NCI-H748 (cell line): Measurements from ENCODE around the gene F10.

Source experiments
- DNase-seq: peaks from one replicate; lab custom pipeline; 2025; ENCODE audit not compliant: unreplicated experiment; lab: John Stamatoyannopoulos, UW

F10 gene

GRCh38 chr13:113086031-113086750 is 36.4 kb upstream of the F10 start:
- DNase-seq = no peak

DNA sequence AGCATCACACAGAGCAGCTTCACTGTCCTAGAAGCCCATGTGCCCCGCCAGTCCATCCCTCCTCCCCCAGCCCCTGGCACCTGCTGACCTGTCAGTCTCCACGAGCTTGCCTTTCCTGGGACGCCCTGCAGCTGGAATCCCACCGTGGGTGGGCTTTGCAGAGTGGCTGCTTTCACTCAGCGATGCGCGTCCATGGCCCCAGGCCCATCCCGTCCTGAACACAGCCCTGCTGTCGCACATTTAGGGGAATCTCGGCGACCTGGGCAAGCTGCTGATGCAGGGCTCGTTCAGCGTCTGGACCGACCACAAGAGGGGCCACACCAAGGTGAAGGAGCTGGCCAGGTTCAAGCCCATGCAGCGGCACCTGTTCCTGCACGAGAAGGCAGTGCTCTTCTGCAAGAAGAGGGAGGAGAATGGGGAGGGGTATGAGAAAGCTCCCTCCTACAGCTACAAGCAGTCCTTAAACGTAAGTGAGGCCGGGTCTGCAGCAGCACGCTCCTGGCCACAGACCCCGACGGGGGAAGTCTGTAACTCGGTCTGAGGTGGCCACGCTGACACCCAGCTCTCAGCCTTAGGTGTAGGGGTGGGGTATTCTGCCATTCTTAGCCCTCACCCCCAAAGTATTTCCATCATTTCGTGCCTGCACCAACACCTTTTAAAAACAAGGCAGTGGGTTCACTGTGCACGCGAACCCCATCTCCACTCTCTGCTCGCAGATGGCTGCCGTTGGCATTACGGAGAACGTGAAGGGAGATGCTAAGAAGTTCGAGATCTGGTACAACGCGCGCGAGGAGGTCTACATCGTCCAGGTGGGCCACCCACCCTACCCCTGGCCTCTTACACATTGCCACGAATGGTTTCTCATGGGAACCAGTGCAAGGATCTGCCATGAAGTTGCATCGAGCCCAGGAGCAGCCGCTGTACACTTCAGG is 35.3 kb upstream of the F10 start:
- no peak for DNase-seq

GRCh38 chr13:113087923-113088690 is 34.5 kb upstream of the F10 start:
- no peak for DNase-seq

DNA sequence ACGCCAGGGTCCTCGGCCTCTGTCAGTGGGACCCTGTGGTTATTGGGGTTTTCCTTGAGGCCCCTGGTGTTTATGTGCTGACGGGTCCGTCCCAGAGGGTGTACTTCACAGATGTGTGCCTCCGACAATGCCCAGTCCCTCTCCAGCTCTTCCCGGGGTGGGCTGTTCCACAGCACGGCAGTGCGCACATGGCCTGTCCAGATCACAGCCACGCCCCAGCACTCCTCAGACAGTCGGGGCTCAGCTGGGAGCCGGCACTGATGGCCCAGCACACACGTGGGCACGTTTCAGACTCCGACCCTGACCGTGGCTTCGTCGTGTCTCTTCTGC is 33.9 kb upstream of the F10 start:
- DNase-seq = no peak

- DNase-seq = no peak
Measured at GRCh38 chr13:113089693-113090414, 32.7 kb upstream of the F10 start.

GRCh38 chr13:113090415-113090770 is 32.2 kb upstream of the F10 start:
- DNase-seq = no peak

GRCh38 chr13:113090806-113091205 is 31.8 kb upstream of the F10 start:
- DNase-seq = no peak

GRCh38 chr13:113091211-113091771 is 31.3 kb upstream of the F10 start:
- DNase-seq = no peak

DNA sequence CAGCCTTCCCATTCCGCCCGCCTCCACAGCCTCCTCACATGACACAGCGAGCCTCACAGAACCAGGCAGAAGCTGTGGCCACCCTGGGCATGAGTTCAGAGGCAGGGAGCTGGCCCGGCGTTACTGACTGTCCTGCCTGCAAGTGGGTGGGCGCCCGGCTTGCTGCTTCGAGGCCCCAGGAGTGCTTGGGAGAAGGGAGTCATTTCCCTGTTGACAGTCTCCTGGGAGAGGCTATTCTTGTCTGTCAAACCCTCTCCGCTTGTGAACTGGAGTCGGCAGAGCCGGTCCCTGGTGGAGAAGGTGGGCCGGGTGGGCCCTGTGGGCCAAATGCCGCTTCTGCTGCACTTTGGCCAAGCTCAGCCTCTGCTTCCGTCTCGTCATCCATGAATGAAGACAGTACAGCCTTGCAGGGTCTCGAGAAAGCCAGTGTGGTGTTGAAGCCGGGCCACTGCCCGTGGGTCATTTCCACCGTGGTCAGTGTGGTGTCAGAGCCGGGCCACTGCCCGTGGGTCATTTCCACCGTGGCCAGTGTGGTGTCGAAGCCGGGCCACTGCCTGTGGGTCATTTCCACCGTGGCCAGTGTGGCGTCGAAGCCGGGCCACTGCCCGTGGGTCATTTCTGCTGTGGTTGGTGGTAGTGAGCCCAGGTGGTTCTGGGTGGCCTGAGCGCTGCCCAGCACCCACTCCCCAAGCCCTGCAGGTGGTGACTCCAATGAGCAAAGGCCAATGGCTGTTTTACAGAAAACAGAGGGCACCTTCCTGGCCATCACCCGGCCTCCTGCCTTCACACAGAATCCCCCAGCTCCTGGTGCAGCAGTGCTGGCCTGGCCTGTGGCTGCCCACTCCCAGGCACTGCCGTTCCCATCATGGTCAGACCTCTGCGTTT is 30.5 kb upstream of the F10 start:
- no peak for DNase-seq

DNA sequence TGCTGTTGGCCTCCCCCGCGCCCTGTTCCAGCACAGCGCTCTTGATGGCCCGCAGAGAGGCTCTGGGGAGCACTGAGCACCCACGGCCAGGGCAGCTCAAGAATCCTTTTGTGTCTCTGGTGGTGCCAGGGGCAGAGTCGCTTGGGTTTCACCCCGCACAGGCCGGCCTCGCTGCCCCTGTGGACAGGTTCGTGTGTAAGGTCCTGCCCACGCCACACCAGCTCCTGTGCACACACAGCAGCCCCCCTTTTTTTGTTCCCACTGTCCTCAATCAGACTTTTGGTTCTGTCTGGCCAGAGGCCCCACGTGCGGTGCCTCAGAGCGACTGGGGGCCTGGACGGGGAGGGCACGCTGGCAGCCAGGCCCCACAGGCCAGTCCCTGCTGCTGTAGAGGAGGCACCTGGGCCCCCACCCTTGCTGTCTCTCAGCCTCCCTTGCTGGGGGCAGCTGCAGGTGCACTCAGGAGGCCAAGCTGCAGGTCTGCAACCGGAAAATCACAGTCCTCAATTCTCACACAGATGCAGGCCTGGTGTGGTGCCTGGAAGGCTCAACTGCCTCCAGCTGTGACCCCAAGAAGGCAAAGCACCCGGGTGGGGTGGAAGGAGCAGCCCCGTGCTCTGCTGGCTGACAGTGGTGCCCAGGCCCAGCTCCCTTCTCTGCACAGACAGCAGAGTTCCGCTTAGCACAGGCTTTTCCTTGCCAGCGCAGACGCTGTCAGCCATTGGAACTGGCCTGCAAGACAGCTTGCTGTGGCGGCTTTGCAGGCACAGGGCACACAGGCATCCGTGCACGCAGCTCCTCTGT is 29.6 kb upstream of the F10 start:
- no peak for DNase-seq

DNA sequence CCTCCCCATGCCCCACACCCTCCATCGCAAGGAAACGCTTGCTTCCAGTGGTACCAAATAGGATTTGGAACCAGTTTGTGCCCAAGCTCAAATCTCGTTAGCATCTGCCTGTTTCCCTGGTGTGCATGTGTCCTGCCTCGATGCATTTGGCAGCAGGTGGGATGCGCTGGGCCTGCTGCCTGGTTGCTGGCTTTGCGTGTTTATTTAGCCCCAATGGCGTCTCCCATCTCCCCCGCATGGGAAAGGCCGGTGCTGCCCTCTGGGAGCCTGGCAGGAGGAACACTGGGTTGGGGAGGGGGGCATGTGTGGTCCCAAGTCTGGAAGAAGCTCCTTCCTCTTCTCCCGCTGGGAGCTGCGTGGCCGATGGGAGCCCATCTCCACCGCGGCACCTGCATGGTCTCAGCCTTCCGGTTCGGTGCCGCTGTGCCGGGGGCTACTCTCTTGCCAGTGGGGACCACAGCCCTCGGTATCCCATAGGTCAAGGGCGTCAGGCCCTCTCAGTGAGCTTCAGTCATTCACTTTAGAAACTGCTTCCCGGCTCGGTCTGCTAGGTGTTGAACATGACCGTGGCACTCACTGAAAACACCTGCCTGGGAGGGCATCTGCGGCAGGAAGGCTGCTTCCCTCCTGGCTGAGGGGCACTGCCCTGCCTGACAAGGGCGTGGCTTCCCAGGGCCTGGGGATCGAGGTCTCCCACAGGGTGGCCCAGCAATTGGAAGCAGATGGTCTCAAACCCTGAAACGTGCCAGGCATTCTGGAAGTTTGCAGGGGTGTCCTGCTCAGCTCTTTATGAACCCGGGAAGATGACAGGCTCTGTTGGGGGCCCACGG is 28.8 kb upstream of the F10 start:
- no peak for DNase-seq

GRCh38 chr13:113094410-113094800 is 28.2 kb upstream of the F10 start:
- DNase-seq = no peak

GRCh38 chr13:113095146-113096051 is 27.2 kb upstream of the F10 start:
- DNase-seq = no peak

DNA sequence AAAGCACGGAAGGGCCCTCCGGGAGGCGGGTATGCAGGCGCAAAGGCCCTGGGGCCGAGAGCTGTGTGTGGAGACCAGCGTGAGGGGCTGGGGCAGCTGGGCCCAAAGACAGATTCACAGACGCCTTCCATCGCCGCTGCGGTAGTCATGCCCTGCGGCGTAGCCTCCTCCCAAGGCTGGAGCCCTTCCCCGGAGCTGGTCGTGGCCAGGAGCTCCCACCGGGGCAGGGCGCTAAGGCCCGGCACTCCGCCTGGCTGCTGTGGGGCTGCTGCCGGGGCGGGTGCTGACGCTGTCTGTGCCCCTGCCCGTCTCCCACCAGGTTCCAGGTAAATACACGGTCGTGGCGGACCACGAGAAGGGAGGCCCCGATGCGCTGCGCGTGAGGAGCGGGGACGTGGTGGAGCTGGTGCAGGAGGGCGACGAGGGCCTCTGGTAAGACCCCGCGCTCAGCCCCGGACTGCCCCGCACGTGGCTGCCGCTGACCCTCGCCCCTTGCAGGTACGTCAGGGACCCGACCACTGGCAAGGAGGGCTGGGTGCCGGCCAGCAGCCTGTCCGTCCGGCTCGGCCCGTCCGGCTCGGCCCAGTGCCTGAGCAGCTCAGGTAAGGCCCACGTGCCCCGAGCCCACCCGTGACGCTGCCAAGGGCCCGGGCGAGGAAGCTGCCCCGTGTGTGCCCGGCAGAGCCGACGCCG is 26.4 kb upstream of the F10 start:
- no peak for DNase-seq

DNA sequence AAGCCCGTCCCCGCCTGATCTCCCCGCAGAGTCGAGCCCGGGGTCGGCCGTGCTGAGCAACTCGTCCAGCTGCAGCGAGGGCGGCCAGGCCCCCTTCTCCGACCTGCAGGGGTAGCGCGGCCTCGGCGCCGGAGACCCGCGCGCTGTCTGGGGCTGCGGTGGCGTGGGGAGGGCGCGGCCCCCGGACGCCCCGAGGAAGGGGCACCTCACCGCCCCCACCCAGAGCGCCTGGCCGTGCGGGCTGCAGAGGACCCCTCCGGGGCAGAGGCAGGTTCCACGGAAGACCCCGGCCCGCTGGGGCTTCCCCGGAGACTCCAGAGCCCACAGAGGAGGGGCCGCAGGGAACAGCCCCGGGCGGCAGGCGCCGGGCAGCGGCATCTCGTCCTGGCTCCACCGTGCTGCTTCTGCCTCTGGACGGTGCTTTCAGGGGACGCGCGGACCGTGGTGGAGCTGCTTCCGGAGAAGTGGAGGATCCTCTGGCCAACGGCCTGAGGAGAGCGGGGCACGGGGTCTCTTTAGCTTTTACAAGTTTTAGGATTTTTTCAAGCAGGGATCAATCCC is 25.8 kb upstream of the F10 start:
- DNase-seq = no peak

DNA sequence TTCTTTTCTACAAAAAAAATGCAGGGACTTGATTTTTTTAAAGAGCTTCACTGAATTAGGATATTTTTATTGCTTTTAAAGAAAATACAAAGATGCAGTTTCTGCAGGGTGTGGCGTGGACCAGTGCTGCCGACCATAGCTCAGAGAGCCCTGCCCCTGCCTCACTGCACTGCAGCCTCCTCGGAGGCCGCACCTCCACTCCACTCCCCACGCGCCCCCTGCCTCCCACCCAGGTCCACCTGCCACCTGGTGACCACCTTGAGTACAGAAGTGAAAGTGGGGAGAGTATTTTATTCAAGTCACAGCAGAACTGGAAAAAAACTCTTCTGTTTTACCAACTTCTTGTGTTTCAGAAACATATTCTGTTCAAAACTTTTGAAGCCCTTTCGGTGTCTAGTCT is 24.9 kb upstream of the F10 start:
- no peak for DNase-seq
